HepG2 (cell line): Measurements from ENCODE around the gene HIPK2. TPM values are rescaled to one million over a fixed set of nuclear protein-coding genes. Genes with fewer than 3 reads are reported as not detected.
A peak's percentile ranks its signal among the peaks of the same experiment; 100 is the strongest.

ENCODE experiments used
- ATAC-seq: fragments of 200-7000 bp; cut with Tn5 transposase; 3 replicates; pipeline ENCODE4 v1.9.1; 2020; ENCODE audit warnings: mild to moderate bottlenecking, moderate library complexity
- BruUV-seq: library from RNA; stranded (reverse); fragments of 400-500 nt; replicated peaks from 2 replicates; lab custom pipeline; 2021; lab: Mats Ljungman, UMichigan
- CTCF ChIA-PET: fragments of 300-600 bp; formaldehyde crosslinking; extraction: SDS; loops from one replicate; lab custom pipeline; 2021; ENCODE audit warnings: low total read pairs, inconsistent platforms, low intra/inter-chr PET ratio; lab: Yijun Ruan, JAX
- POLR2A ChIA-PET: fragments of 350-600 bp; sonication (Branson Sonifier 250); formaldehyde crosslinking; loops from one replicate; lab custom pipeline; 2020; ENCODE audit warnings: antibody characterized with exemption, inconsistent platforms; lab: Yijun Ruan, JAX
- DNase-seq: peaks from one replicate; pipeline ENCODE4 v3.0.0-alpha.2; 2015; ENCODE audit warnings: low spot score
- FAIRE-seq: peaks from 3 replicates; lab custom pipeline; 2011; peaks lifted over from hg19 to GRCh38; lab: Jason Lieb, UNC
- H2AFZ ChIP-seq: one replicate; pipeline ENCODE4 v1.6.1; 2011; ENCODE audit warnings: low read length, inconsistent platforms
- H3K27ac ChIP-seq: fragments of 300-600 bp; 3 replicates; pipeline ENCODE4 v1.8.0; 2011; ENCODE audit warnings: mixed run types, mild to moderate bottlenecking, mixed read lengths, low read length, inconsistent platforms; ENCODE audit not compliant: insufficient read depth; ENCODE audit errors: extremely low read length
- H3K27me3 ChIP-seq, 2 experiments: fragments of 200-600 bp in 1 of 2; 2 replicates in 1 of 2; 3 replicates in 1 of 2; pipeline versions ENCODE4 v1.6.0 to v1.8.0; 2011; ENCODE audit warnings: low read length in 2 of 2, mild to moderate bottlenecking in 2 of 2, moderate library complexity in 2 of 2, inconsistent platforms in 1 of 2; ENCODE audit not compliant: insufficient read depth in 2 of 2, control insufficient read depth in 1 of 2
- H3K36me3 ChIP-seq, 2 experiments: fragments of 200-600 bp in 1 of 2; replicated peaks in 1 of 2; 2 replicates in 1 of 2; 3 replicates in 1 of 2; pipeline versions ENCODE4 v1.5.1 to v1.8.0; 2011; ENCODE audit warnings: low read length in 2 of 2, inconsistent platforms in 1 of 2; ENCODE audit not compliant: insufficient read depth in 2 of 2, control insufficient read depth in 1 of 2
- H3K4me1 ChIP-seq: 2 replicates; pipeline ENCODE4 v1.5.1; 2012; ENCODE audit warnings: low read length, inconsistent platforms; ENCODE audit not compliant: insufficient read depth
- H3K4me2 ChIP-seq: 2 replicates; pipeline ENCODE4 v1.6.0; 2011; ENCODE audit warnings: low read depth, low read length, inconsistent platforms
- H3K4me3 ChIP-seq, 3 experiments: fragments of 200-600 bp in 1 of 3; sonication (generic), shearing (Covaris generic) in 1 of 3; replicated peaks in 1 of 3; 2 replicates each; pipeline ENCODE4 v1.5.1; 2011 to 2016; ENCODE audit warnings: low read length in 3 of 3, inconsistent platforms in 2 of 3, low read depth in 2 of 3, mild to moderate bottlenecking in 2 of 3, control low read depth in 1 of 3, mixed read lengths in 1 of 3; ENCODE audit not compliant: insufficient read depth in 1 of 3
- H3K79me2 ChIP-seq: one replicate; pipeline ENCODE4 v1.6.1; 2011; ENCODE audit warnings: low read length, inconsistent platforms; ENCODE audit not compliant: insufficient read depth
- H3K9ac ChIP-seq: 2 replicates; pipeline ENCODE4 v1.6.0; 2011; ENCODE audit warnings: mild to moderate bottlenecking, low read depth, low read length, inconsistent platforms; ENCODE audit not compliant: insufficient read depth
- H3K9me3 ChIP-seq: 2 replicates; pipeline ENCODE4 v1.5.1; 2012; ENCODE audit warnings: mild to moderate bottlenecking, low read length
- H4K20me1 ChIP-seq: 2 replicates; pipeline ENCODE4 v1.6.0; 2011; ENCODE audit warnings: inconsistent platforms, mild to moderate bottlenecking, low read length, moderate library complexity; ENCODE audit not compliant: insufficient read depth
- ZBTB37 ChIP-seq: sonication (generic); formaldehyde crosslinking; IDR thresholded peaks from 2 replicates; pipeline ENCODE4 v1.4.0; 2020; ENCODE audit warnings: mild to moderate bottlenecking, missing genetic modification reagents
- ZSCAN22 ChIP-seq: sonication (generic); formaldehyde crosslinking; IDR thresholded peaks from 2 replicates; pipeline ENCODE4 v1.4.0; 2020; ENCODE audit warnings: mild to moderate bottlenecking, missing genetic modification reagents
- WGBS: methylation state at CpG from one replicate; pipeline ENCODE4 v1.1.6; 2017; ENCODE audit warnings: low lambda C conversion rate; 5-methylcytosine and 5-hydroxymethylcytosine counted together
- in situ Hi-C: cut with HindIII; loops from 2 replicates; pipeline ENCODE4 v1.10.0; 2017; ENCODE audit warnings: low pct_unique_long_range_greater_than_20kb; ENCODE audit not compliant: extremely low pct_ligation_motif_present
- intact Hi-C: fragments of 100-400 bp; cut with micrococcal nuclease; formaldehyde crosslinking; loops from one replicate; pipeline ENCODE4 v1.10.0; 2022; ENCODE audit not compliant: unreplicated experiment
- polyA plus RNA-seq, 8 experiments: library from polyadenylated mRNA; depleted of rRNA in 3 of 8; stranded (reverse) in 7 of 8; unstranded in 1 of 8; fragments of >200 nt; fragmentation: Illumina TruSeq in 4 of 8; extraction: Trizol in 4 of 8; gene quantifications; 2 replicates each; pipeline versions ENCODE4 v1.2.1 to v1.2.3, GENCODE V29; 2011 to 2016; ENCODE audit warnings: low read depth in 4 of 8, missing spikeins in 1 of 8, mixed read lengths in 1 of 8; ENCODE audit not compliant: insufficient read depth in 1 of 8
- total RNA-seq, 5 experiments: library from RNA; depleted of rRNA; stranded (reverse); fragments of >200 nt; fragmentation: Illumina TruSeq; extraction: Trizol; gene quantifications; 2 replicates each; pipeline ENCODE4 v1.2.3, GENCODE V29; 2016; ENCODE audit warnings: low read depth in 1 of 5
- TF ChIP-seq, protein P1 (sequence below): sonication (generic); formaldehyde crosslinking; IDR thresholded peaks from 2 replicates; pipeline ENCODE4 v1.4.0; 2020; ENCODE audit warnings: missing genetic modification reagents

HIPK2 gene
- total and polyA plus RNA-seq, 2 of the 13 experiments (the other 11 are each of a cell fraction or from before 2014, with no cell fraction given): 14.4 to 20.2 TPM

DNA sequence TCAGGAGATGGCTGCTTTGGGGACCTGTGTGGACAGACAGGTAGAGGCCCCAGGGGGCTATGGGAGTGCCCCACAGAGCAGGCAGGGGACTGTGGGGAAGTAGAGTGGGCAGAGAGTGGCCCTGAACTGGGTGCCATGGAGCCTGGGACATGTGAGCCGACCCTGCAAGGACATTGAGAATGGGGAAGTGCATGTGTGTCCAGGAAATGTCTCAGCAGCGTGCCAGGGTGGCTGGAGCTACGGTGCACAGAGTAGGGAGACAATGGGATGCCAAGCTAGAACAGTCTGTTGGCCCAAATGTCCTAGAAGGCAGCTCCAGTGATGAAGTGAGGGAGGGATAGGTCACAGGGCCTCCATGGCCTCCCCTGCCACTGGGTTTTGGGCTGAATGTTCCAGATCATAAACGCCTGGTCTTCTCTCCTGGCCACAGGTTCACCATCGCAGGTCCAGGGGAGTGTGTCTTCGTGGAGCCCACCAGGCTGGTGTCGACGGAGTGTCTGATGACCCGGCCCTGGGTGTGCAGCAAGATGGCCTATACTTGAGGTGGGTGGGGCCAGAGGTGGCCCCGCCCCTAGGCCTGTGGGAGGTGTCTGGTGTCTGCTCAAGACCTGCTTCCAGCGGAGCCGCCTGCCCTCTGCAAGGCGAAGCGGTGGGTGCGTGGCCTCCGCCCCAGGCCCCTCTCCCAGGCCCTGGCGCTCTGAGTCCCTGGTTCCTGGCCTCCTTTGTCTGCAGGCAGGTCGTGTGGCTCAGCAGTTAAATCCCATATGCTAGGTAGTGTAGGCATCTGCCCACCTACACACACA, 233.8 kb downstream of the HIPK2 start:
- no peak for DNase-seq
- POLR2A ChIA-PET: no interaction called here
- no peak for TF ChIP-seq ZSCAN22 (CRISPR knock-in tag)
- TF ChIP-seq, protein P1, sequence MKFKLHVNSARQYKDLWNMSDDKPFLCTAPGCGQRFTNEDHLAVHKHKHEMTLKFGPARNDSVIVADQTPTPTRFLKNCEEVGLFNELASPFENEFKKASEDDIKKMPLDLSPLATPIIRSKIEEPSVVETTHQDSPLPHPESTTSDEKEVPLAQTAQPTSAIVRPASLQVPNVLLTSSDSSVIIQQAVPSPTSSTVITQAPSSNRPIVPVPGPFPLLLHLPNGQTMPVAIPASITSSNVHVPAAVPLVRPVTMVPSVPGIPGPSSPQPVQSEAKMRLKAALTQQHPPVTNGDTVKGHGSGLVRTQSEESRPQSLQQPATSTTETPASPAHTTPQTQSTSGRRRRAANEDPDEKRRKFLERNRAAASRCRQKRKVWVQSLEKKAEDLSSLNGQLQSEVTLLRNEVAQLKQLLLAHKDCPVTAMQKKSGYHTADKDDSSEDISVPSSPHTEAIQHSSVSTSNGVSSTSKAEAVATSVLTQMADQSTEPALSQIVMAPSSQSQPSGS (CRISPR knock-in tag): no peak
- no peak for TF ChIP-seq ZBTB37 (CRISPR knock-in tag)

More for the DNA sequence above, 233.8 kb downstream of the HIPK2 start:
- 0% methylated on average over 3 of the region's 18 CpGs for WGBS
- CTCF ChIA-PET: no interaction called here
- no TSS peak for BruUV-seq
- Histone ChIP-seq H3K4me1 (peaks cover 15% of the 10 kb centered on the region), H3K36me3 (no peaks in the 10 kb centered on the region), H3K9ac (no peak overlapping the region), H3K4me3 (no peak overlapping the region), H3K79me2 (no peaks in the 10 kb centered on the region), H3K27ac (no peak overlapping the region), H4K20me1 (no peaks in the 10 kb centered on the region), H2AFZ (no peak overlapping the region), H3K4me2 (no peak overlapping the region), H3K27me3 (peaks cover 12 to 70% of the 10 kb centered on the region in 2 experiments), H3K9me3 (no peaks in the 10 kb centered on the region)
- in situ Hi-C loops (no loop called here), intact Hi-C loops (no loop called here)
- FAIRE-seq (no peak), ATAC-seq (0 out of 3 replicates have a peak, but pooled peaks have one; percentile 8)
